ENCODE results near the gene RPL32. TPM values are rescaled to one million over a fixed set of nuclear protein-coding genes. Genes with fewer than 3 reads are reported as not detected.

The RPL32 gene
- total and polyA plus RNA-seq, 2 donors (not counting 3 experiments of a cell fraction or from before 2014, with no cell fraction given): 1,075 to 1,588 TPM

DNA sequence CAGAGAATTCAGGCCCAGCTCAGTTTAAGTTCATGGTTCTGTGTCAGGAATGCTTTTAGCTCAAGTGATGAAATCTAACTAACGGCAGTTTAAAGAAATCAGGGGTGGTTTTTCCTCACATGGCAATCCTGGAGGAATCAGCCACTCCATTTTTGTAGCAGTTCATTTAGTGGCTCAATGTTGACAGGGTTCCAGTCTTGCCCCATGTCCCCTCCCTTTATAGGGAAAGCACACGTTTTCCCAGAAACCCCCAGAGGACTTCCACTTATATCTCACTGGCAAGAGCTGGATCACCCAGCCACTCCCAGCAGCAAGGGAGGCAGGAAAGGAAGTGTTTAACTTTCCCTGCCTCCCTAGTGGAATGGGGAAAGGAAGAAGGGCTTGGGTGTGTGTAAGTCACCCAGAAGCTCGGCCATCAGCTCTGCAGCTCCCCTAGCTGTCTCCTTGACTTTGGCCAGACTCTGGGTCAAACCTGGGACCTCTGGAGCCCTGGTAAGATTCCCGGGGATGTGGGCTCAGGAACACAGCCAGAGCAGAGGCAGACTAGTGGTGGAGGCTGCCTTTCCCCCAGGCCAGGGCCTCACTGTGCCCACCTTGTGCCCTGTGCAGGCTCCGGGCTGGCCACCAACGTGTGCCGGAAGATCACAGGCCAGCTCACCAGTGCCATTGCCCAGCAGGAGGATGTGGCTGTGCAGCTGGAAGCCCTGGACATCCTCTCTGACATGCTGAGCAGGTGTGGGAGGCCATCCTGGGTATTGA, 33.6 kb downstream of the RPL32 start:
- FAIRE-seq (no peak), DNase-seq (ENCODE audit: low read depth, low spot score) (no peak)
- Histone ChIP-seq H4K20me1 (replicated peaks; ENCODE audit: control insufficient read depth, extremely low read depth, insufficient read depth, low read length) (no peaks in the 10 kb centered on the region), H3K4me1 (ENCODE audit: control insufficient read depth, extremely low read depth, insufficient read depth, low read length) (peaks cover 8% of the 10 kb centered on the region), H3K27ac (ENCODE audit: insufficient read depth, low read depth, low read length) (no peak overlapping the region), H3K9me1 (replicated peaks; ENCODE audit: control insufficient read depth, extremely low read depth, insufficient read depth, low read length) (no peaks in the 10 kb centered on the region), H3K9me3 (replicated peaks; ENCODE audit: control insufficient read depth, insufficient read depth, low read length) (no peaks in the 10 kb centered on the region), H3K4me2 (ENCODE audit: insufficient read depth, low read length) (no peak overlapping the region), H3K79me2 (ENCODE audit: control insufficient read depth, insufficient read depth, low read length) (no peaks in the 10 kb centered on the region), H3K9ac (replicated peaks; ENCODE audit: extremely low read depth, insufficient read depth, low read length) (no peak overlapping the region), H3K36me3 (ENCODE audit: control insufficient read depth in 2 of 2, extremely low read depth in 1 of 2, insufficient read depth in 2 of 2, low read length in 2 of 2) (no peaks in the 10 kb centered on the region), H2AFZ (ENCODE audit: low read depth, low read length) (no peak overlapping the region), H3K4me3 (replicated peaks in 1 of 3; ENCODE audit: insufficient read depth in 1 of 3, low read depth in 1 of 3, low read length in 3 of 3) (no peak overlapping the region), H3K27me3 (ENCODE audit: control insufficient read depth in 2 of 2, insufficient read depth in 2 of 2, low read length in 2 of 2) (no peaks in the 10 kb centered on the region)
- TF ChIP-seq GATA2 (IDR thresholded peaks at IDR 0.05; ENCODE audit: insufficient read depth, insufficient read length, low read depth, low read length) (no peak), EZH2 (IDR thresholded peaks at IDR 0.05; ENCODE audit: borderline replicate concordance, low read depth, low read length, severe bottlenecking) (no peak), JUN (IDR thresholded peaks at IDR 0.05; ENCODE audit: borderline replicate concordance, insufficient read depth, insufficient read length, low read depth) (no peak), POLR2AphosphoS5 (IDR thresholded peaks at IDR 0.05; ENCODE audit: insufficient read depth, low read depth, low read length) (no peak), FOS (IDR thresholded peaks at IDR 0.05; ENCODE audit: borderline replicate concordance, insufficient read depth, low read length) (no peak), POLR2A (IDR thresholded peaks at IDR 0.05; ENCODE audit: low read depth, low read length) (no peak), MYC (IDR thresholded peaks at IDR 0.05; ENCODE audit: low read depth, low read length) (no peak)
- TF ChIP-seq, protein P1, sequence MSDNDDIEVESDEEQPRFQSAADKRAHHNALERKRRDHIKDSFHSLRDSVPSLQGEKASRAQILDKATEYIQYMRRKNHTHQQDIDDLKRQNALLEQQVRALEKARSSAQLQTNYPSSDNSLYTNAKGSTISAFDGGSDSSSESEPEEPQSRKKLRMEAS (IDR thresholded peaks at IDR 0.05; ENCODE audit: insufficient read depth, insufficient read length): no peak
- TF ChIP-seq, protein P2, sequence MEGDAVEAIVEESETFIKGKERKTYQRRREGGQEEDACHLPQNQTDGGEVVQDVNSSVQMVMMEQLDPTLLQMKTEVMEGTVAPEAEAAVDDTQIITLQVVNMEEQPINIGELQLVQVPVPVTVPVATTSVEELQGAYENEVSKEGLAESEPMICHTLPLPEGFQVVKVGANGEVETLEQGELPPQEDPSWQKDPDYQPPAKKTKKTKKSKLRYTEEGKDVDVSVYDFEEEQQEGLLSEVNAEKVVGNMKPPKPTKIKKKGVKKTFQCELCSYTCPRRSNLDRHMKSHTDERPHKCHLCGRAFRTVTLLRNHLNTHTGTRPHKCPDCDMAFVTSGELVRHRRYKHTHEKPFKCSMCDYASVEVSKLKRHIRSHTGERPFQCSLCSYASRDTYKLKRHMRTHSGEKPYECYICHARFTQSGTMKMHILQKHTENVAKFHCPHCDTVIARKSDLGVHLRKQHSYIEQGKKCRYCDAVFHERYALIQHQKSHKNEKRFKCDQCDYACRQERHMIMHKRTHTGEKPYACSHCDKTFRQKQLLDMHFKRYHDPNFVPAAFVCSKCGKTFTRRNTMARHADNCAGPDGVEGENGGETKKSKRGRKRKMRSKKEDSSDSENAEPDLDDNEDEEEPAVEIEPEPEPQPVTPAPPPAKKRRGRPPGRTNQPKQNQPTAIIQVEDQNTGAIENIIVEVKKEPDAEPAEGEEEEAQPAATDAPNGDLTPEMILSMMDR (IDR thresholded peaks at IDR 0.05; ENCODE audit: extremely low read depth in 1 of 2, insufficient read depth in 1 of 2, low read depth in 1 of 2, low read length in 2 of 2): no peak
- no TSS peak for BruUV-seq (replicated peaks)
- POLR2A ChIA-PET: interaction anchor here (1.2 kb wide), 1 partner anchor 9 kb away, joined by 3 read pairs; no protein-coding TSS in a partner anchor
- dilution Hi-C loops (cut with MboI; ENCODE audit: extremely low pct_ligation_motif_present, low sequenced_read_pairs): no loop called here
- CTCF ChIA-PET: interaction anchor here (1.2 to 1.8 kb wide), 3 partner anchors 9 to 33 kb away, joined by 3 to 4 read pairs (median 3); partner anchors contain the start of gene RPL32
- intact Hi-C loops (cut with micrococcal nuclease): no loop called here

Measured in endothelial cell of umbilical vein (primary cell).